Keratinocyte (primary cell): ENCODE data around the gene TRMT61A.
A peak's percentile ranks its signal among the peaks of the same experiment; 100 is the strongest.

Experiments
- EZH2 ChIP-seq: IDR thresholded peaks from one replicate; pipeline ENCODE4 v1.6.1; 2012; ENCODE audit warnings: inconsistent platforms, mild to moderate bottlenecking, low read length, moderate library complexity
- TF ChIP-seq, protein P1 (sequence below), 3 experiments: IDR thresholded peaks in 1 of 3; conservative IDR thresholded peaks in 1 of 3; optimal IDR thresholded peaks in 1 of 3; 2 replicates in 2 of 3; 3 replicates in 1 of 3; pipeline versions ENCODE3 to v1.5.1; 2011; ENCODE audit warnings: low read length in 3 of 3, mild to moderate bottlenecking in 3 of 3, moderate library complexity in 2 of 3, control low read depth in 1 of 3, inconsistent platforms in 1 of 3; ENCODE audit not compliant: insufficient read depth in 2 of 3; ENCODE audit errors: extremely low read depth in 1 of 3

DNA sequence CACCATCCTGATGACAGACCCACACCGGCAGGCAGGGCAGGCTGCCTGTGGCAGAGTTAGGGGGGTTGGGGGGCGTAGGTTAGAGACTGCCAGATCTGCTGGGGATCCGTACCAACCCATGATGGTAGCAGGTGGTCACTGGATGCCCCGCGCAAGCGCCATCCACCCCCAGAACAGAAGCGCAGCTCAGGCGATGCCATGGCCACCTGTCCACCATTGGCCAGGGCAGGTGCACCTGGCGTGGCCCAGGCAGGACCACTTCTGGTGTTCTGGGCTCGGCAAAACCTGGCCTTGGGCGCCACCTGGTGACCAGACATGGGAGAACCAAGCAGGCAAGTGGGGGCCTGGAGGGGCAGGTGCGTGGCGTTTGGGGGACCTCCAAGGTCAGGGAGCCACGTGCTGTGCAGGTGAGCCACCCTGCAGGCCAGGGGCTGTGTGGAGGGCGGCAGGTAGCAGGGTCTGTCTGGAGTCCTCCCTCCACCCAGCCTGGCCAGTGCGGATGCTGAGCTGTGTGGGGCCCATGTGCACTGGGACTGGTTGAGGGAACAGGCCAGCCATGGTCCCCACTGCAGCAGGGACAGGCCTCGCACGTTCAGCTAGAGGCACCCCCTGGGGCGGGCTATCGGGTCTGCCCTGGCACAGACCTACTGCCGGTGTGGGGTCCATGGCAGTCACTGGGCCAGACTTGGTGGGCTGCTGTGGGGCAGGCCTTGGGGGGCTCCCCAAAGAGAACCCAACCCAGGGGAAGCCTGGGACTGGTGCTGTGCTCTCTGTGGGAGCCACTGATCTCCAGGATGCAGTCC, 17.9 kb downstream of the TRMT61A start:
- TF ChIP-seq, protein P1, sequence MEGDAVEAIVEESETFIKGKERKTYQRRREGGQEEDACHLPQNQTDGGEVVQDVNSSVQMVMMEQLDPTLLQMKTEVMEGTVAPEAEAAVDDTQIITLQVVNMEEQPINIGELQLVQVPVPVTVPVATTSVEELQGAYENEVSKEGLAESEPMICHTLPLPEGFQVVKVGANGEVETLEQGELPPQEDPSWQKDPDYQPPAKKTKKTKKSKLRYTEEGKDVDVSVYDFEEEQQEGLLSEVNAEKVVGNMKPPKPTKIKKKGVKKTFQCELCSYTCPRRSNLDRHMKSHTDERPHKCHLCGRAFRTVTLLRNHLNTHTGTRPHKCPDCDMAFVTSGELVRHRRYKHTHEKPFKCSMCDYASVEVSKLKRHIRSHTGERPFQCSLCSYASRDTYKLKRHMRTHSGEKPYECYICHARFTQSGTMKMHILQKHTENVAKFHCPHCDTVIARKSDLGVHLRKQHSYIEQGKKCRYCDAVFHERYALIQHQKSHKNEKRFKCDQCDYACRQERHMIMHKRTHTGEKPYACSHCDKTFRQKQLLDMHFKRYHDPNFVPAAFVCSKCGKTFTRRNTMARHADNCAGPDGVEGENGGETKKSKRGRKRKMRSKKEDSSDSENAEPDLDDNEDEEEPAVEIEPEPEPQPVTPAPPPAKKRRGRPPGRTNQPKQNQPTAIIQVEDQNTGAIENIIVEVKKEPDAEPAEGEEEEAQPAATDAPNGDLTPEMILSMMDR (optimal IDR thresholded peaks at IDR 0.05 in 1 of 3, IDR thresholded peaks at IDR 0.05 in 1 of 3, conservative IDR thresholded peaks at IDR 0.05 in 1 of 3; ENCODE audit: extremely low read depth in 1 of 3, insufficient read depth in 2 of 3, low read length in 3 of 3) = peak in 2 of 3 experiments; percentile 77 to 80
- TF ChIP-seq EZH2 = no peak
